ENCODE results near the gene CDH24. TPM values are rescaled to one million over a fixed set of nuclear protein-coding genes. Genes with fewer than 3 reads are reported as not detected.

CDH24 gene
- total and polyA plus RNA-seq, 2 of the 13 experiments (the other 11 are each of a cell fraction or from before 2014, with no cell fraction given), result 0.69 to 0.99 TPM

- Histone ChIP-seq H3K36me3 (replicated peaks in 1 of 2; ENCODE audit: control insufficient read depth in 1 of 2, insufficient read depth in 2 of 2, low read length in 2 of 2) (peaks cover 74 to 88% of the 10 kb centered on the region in 2 experiments), H3K27ac (ENCODE audit: extremely low read length, insufficient read depth, low read length) (no peak overlapping the region), H2AFZ (ENCODE audit: low read length) (no peak overlapping the region), H3K9ac (ENCODE audit: insufficient read depth, low read depth, low read length) (no peak overlapping the region), H4K20me1 (ENCODE audit: insufficient read depth, low read length) (peaks cover 17% of the 10 kb centered on the region), H3K4me2 (ENCODE audit: low read depth, low read length) (no peak overlapping the region), H3K79me2 (ENCODE audit: insufficient read depth, low read length) (peaks cover 21% of the 10 kb centered on the region), H3K4me3 (replicated peaks in 1 of 3; ENCODE audit: insufficient read depth in 1 of 3, low read depth in 2 of 3, low read length in 3 of 3) (no peak overlapping the region), H3K27me3 (ENCODE audit: control insufficient read depth in 1 of 2, insufficient read depth in 2 of 2, low read length in 2 of 2) (no peaks in the 10 kb centered on the region), H3K4me1 (ENCODE audit: insufficient read depth, low read length) (peaks cover 15% of the 10 kb centered on the region), H3K9me3 (ENCODE audit: low read length) (no peaks in the 10 kb centered on the region)
- in situ Hi-C loops (cut with HindIII; ENCODE audit: extremely low pct_ligation_motif_present, low pct_unique_long_range_greater_than_20kb), result no loop called here
- TF ChIP-seq ZNF136 (CRISPR knock-in tag; IDR thresholded peaks at IDR 0.05; ENCODE audit: low read depth) (no peak), POLR2A (IDR thresholded peaks at IDR 0.05; ENCODE audit: insufficient read depth in 1 of 2, low read depth in 2 of 2, low read length in 2 of 2) (peak in 1 of 2 experiments; percentile 15; a peak in 1 of 4 replicates), ZNF720 (CRISPR knock-in tag; IDR thresholded peaks at IDR 0.05) (no peak), CC2D1A (CRISPR knock-in tag; IDR thresholded peaks at IDR 0.05) (no peak), THAP11 (CRISPR knock-in tag; IDR thresholded peaks at IDR 0.05) (no peak)
- TF ChIP-seq, protein P1, sequence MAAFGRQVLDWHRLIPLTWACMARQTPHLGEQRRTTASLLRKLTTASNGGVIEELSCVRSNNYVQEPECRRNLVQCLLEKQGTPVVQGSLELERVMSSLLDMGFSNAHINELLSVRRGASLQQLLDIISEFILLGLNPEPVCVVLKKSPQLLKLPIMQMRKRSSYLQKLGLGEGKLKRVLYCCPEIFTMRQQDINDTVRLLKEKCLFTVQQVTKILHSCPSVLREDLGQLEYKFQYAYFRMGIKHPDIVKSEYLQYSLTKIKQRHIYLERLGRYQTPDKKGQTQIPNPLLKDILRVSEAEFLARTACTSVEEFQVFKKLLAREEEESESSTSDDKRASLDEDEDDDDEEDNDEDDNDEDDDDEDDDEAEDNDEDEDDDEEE (CRISPR knock-in tag; IDR thresholded peaks at IDR 0.05), result 0 out of 2 replicates have a peak, but pooled peaks have one; percentile 5
- no TSS peak for BruUV-seq (replicated peaks)
- DNase-seq (ENCODE audit: low spot score), result no peak
- 95% methylated on average over 5 of the region's 5 CpGs for WGBS (ENCODE audit: low lambda C conversion rate)
- intact Hi-C loops (cut with micrococcal nuclease; ENCODE audit: unreplicated experiment), result no loop called here
- ChIA-PET POLR2A (interaction anchor here (2.1 to 2.4 kb wide), 2 partner anchors 32 to 57 kb away, joined by 10 to 19 read pairs; partner anchors contain the start of genes ACIN1 and C14orf119), CTCF (ENCODE audit: low intra/inter-chr PET ratio, low total read pairs) (no interaction called here)
- no peak for ATAC-seq
- FAIRE-seq, result no peak
Observed at GRCh38 chr14:23063601-23064000, 6.3 kb upstream of the CDH24 start.

DNA sequence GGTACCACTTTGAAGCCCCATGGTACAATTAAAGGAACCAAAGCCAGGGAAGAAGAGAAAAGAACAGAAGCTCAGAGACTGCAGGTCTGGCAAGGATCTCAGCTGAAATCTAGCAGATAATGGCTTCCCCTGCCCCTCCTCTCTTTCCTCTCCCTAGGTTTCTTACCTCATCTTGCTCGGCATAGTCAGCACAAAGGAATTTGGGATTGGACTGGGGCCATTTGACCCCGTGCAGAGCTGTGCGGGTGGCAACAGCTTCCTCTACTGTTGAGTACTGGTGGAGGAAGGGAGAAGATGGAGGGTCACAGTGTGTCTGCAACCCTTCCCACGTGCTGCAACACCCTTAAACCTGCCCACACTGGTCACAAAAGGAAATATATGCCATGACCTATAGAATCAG is 4.7 kb upstream of the CDH24 start:
- peak; percentile 15 for FAIRE-seq
- H3K27ac ChIP-seq (ENCODE audit: extremely low read length, insufficient read depth, low read length), result no peak overlapping the region
- TF ChIP-seq JDP2 (CRISPR knock-in tag; IDR thresholded peaks at IDR 0.05; ENCODE audit: borderline replicate concordance), result no peak
- TF ChIP-seq RBM22 (optimal IDR thresholded peaks at IDR 0.05; ENCODE audit: low read length), result peak; percentile 91
- TF ChIP-seq JUN (CRISPR knock-in tag; IDR thresholded peaks at IDR 0.05), result peak; percentile 85; the same call in 1 of the 2 replicates
- peak; percentile 91 for TF ChIP-seq FOSL2 (CRISPR knock-in tag; IDR thresholded peaks at IDR 0.05)
- 0 out of 2 replicates have a peak, but pooled peaks have one; percentile 32 for TF ChIP-seq FOSL1 (CRISPR knock-in tag; IDR thresholded peaks at IDR 0.05; ENCODE audit: borderline replicate concordance)
- TF ChIP-seq TFE3 (CRISPR knock-in tag; IDR thresholded peaks at IDR 0.05), result no peak
- 0 out of 2 replicates have a peak, but pooled peaks have one; percentile 46 for TF ChIP-seq FOXC1 (CRISPR knock-in tag; IDR thresholded peaks at IDR 0.05; ENCODE audit: borderline replicate concordance)
- TF ChIP-seq ISX (CRISPR knock-in tag; conservative IDR thresholded peaks at IDR 0.05), result no peak
- peak; percentile 50 for TF ChIP-seq BHLHE40 (IDR thresholded peaks at IDR 0.05; ENCODE audit: low read length)
- 0 out of 2 replicates have a peak, but pooled peaks have one; percentile 27 for TF ChIP-seq JUND (CRISPR knock-in tag; IDR thresholded peaks at IDR 0.05)

More for the DNA sequence above, 4.7 kb upstream of the CDH24 start:
- Histone ChIP-seq H3K9me3 (ENCODE audit: low read length) (no peaks in the 10 kb centered on the region), H3K36me3 (replicated peaks in 1 of 2; ENCODE audit: control insufficient read depth in 1 of 2, insufficient read depth in 2 of 2, low read length in 2 of 2) (peaks cover 62 to 75% of the 10 kb centered on the region in 2 experiments), H2AFZ (ENCODE audit: low read length) (no peak overlapping the region), H4K20me1 (ENCODE audit: insufficient read depth, low read length) (peaks cover 13% of the 10 kb centered on the region; the same call in 1 of the 2 replicates), H3K4me3 (replicated peaks in 1 of 3; ENCODE audit: insufficient read depth in 1 of 3, low read depth in 2 of 3, low read length in 3 of 3) (no peak overlapping the region), H3K4me1 (ENCODE audit: insufficient read depth, low read length) (peaks cover 12% of the 10 kb centered on the region), H3K4me2 (ENCODE audit: low read depth, low read length) (no peak overlapping the region), H3K9ac (ENCODE audit: insufficient read depth, low read depth, low read length) (no peak overlapping the region), H3K79me2 (ENCODE audit: insufficient read depth, low read length) (peaks cover 8% of the 10 kb centered on the region), H3K27me3 (ENCODE audit: control insufficient read depth in 1 of 2, insufficient read depth in 2 of 2, low read length in 2 of 2) (peaks cover 0 to 2% of the 10 kb centered on the region in 2 experiments; a peak in 1 of 5 replicates)
- intact Hi-C loops (cut with micrococcal nuclease; ENCODE audit: unreplicated experiment), result no loop called here
- DNase-seq (ENCODE audit: low spot score) (peak; percentile 87), ATAC-seq (no peak; the same call in 2 of the 3 replicates)
- no TSS peak for BruUV-seq (replicated peaks)
- CTCF ChIA-PET (ENCODE audit: low intra/inter-chr PET ratio, low total read pairs), result interaction anchor here (1.5 kb wide), 1 partner anchor 75 kb away, joined by 4 read pairs; no protein-coding TSS in a partner anchor
- POLR2A ChIA-PET, result interaction anchor here (0.6 to 6.2 kb wide), 11 partner anchors 9 to 133 kb away, joined by 3 to 70 read pairs (median 10); partner anchors contain the start of genes ACIN1, AJUBA, C14orf119 and PRMT5
- 81% methylated on average over 4 of the region's 4 CpGs for WGBS (ENCODE audit: low lambda C conversion rate)
- in situ Hi-C loops (cut with HindIII; ENCODE audit: extremely low pct_ligation_motif_present, low pct_unique_long_range_greater_than_20kb), result no loop called here
